GM19043 (cell line): ENCODE results near the gene PHF21A.
A peak's percentile ranks its signal among the peaks of the same experiment; 100 is the strongest.

ENCODE experiments used
- ATAC-seq: cut with Tn5 transposase; IDR thresholded peaks from one replicate; pipeline ENCODE4 v1.9.1; 2021; ENCODE audit warnings: low read depth; ENCODE audit not compliant: unreplicated experiment

Gene PHF21A

DNA sequence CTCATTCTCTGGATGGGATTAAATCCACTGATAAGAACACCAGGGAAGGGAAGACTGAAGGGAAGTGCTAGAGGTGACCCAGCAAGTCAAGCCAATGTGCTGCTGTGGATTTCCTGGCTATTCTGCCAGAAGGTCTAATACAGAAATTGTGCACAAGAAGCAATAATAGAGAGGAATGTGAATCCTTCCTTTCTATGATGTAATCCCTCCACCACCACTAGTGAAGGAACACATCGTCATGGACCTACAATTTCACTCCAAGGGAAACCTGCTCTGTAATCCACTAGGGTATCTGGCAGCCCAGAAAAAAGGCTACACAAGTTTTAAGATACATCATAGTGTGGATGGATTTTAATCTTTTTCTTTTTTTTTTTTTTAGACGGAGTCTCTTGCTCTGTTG is 181.4 kb downstream of the PHF21A start:
- no peak for ATAC-seq

GRCh38 chr11:45937916-45938315 is 183.3 kb downstream of the PHF21A start:
- ATAC-seq = no peak

DNA sequence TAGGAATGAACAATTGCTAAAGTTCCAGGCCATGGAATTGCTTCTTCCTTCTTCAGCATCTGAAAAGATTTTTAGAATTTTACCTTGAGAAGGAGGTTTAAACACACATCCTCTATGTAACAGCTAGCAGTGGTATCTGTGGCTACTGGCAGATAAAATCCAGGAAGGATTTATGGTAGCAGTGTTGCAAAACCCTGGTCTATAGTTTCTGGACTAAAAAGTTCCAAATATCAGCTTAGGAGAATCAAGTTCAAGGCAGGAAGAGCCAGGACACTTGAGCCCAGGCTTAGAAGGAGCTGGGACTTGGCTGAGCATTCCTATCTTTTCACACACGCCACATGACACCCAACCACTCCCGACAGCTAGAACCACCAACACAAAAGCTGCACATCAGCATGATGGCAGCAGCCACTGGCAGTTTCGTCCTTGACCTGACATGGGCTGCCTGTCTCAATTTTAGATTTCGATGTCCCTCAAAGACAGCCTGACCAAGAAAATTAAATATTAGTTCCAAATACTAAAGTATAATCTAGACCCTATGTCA is 184.7 kb downstream of the PHF21A start:
- no peak for ATAC-seq

DNA sequence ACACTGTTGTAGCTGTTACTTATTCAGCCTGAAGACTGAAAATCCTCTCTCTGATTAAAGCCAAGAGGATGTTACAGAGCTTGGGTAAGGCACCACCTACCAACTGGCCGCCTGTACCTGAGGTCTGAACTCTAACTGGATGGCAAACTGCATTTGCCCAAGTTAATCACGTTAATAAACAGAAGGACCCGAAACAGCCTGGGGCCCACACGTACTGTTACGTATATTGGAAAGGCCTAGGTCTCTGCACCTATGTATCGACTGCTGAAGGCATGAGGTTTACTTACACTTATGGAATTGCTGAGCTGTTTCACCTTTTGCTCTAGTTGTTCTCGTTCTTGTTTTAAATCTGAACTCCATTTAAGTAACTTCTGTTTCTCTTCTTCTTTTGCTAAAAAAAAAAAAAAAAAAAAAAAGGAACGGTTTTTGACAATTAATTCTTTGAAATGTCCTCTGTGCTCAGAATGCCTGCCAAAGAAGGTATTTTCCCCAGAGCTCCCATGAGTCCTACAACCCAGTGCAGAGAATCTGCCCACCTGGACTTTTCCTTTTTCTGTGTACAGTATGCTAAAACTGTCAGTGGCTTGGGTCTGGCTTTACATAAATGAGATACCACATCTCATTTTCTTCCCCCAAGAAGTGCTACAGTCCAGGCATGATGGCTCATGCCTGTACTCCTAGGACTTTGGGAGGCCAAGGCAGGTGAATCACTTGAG is 185.7 kb downstream of the PHF21A start:
- no peak for ATAC-seq

DNA sequence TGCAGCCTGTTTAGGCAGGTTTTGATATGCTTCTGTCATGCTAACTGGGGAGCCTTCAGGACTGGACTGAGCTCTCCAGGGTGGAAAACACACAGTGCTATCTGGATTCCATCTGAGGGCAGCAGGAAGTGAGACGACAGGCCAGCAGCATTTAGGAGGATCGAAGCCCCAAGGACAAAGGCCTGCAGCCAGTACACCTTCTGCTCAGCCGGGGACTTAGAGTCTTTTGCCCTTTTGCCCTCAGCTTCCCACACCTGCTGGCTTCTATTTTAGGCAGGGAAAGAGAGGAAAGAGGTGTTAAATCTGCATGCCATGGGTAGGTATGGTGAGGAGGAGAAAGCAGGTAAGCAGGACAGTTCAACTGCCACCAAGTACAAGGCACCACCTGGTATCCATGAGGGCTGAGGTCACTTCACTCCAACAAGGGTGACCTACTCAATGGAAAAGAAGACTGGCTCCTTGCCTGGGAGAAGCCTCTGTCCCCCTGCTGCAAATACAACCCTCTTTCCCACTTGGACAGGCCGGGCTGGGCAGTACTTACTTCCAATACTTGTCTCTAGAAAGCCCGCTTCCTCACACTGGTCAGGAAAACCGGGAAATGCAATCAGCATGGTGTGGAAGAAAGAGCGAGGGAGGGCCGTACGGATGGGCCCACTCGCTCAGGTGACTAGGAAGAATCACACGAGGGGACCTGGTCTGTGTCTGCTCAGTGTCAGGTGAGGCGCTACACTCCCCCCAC is 186.5 kb downstream of the PHF21A start:
- no peak for ATAC-seq

DNA sequence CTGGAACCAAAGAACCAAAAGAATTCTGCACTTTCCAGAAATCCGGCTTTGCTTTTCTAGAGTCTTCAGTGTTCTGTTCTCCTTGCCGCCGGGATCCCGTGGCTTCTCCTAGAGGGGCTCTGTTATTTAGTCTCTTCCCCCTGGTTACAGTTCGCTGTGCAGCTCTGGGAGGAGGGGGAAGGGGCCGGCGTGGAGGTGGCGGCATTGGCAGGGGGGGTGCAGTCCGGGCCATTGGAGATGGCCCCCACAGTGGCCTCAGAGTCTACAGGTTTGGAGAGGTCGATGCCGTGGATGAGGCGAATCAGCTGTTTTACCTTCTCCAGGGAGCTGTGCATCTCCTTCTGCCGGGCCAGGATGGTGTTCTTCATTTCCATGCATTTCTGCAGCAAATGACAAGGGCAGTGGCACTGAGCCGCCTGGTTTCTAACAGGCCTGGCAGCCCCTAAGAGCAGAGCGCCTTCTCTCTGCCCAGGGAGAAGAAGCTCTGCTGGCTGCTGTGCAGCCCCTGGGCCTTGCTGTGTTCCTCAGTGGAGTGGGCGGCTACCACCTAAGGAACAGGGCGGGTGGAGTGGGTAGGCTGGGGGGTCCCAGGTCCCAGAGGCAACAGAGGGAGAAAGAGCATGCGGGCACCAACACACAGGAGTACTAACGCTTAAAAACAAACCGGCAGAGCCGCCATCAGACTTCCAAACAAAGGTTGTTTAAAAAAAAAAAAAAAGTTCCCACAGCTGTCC is 187.2 kb downstream of the PHF21A start:
- no peak for ATAC-seq

- ATAC-seq = peak; percentile 28
Measured at GRCh38 chr11:45933131-45933831, 188.0 kb downstream of the PHF21A start.

GRCh38 chr11:45932217-45932616 is 189.0 kb downstream of the PHF21A start:
- no peak for ATAC-seq

GRCh38 chr11:45931739-45932138 is 189.5 kb downstream of the PHF21A start:
- ATAC-seq = no peak

DNA sequence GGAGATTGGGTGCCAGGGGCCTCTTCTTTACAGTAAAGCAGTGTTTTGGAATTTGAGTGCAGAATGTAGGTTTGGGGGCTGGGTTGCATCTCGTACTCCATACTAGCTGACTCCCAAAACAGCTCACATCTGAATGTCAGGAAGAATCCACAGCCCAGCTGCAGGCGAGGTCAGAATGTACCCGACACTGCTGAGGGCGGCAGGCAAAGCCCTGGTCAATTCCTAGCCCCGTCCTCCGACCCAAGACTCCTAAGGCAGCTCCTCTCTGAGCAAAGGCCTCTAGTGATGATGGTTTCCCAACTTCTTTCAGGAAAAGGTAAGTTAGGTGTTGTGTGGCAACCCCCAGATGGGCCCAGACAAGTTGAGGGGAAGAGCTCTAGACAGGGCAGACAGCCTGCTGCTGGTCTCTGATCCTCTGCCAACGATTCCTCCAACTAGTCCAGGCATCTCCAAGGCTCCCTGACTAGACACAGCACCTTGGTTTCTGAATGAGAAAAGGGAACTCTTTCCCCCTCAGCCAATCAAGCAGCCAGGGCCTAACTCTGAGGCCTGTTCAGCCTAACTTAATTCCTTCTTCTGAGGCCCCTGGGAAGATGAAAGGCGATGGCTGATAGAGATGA is 190.2 kb downstream of the PHF21A start:
- ATAC-seq = no peak

GRCh38 chr11:45930031-45930794 is 191.0 kb downstream of the PHF21A start:
- peak; percentile 93 for ATAC-seq

DNA sequence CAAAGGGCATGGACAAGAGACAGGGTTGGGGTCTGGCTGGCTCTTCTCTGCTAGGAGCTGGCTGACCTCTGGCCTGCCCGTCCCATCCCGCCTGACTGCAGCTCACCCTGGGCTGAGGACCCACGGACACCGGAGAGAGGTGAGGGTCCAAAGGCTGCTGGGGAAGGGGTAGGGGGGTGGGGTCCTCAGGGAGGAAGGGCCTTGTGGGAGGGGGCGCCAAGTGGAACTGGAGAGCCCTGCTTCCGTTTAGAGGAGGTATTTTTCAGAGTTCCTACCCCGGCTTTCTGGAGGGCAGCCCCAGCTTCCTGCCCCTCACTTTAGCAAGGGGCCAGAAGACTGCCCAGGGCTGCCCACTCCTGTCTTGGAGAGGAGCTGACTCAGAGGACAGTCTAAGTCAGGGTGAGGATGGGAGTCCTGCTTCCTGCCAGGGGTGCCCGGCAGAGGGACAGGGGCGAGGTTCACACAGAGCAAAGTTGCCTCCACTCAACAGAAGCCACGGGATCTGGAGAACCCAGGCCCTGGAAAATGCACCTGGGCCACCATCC is 191.7 kb downstream of the PHF21A start:
- ATAC-seq = peak; percentile 6

GRCh38 chr11:45928535-45929215 is 192.6 kb downstream of the PHF21A start:
- ATAC-seq = no peak

DNA sequence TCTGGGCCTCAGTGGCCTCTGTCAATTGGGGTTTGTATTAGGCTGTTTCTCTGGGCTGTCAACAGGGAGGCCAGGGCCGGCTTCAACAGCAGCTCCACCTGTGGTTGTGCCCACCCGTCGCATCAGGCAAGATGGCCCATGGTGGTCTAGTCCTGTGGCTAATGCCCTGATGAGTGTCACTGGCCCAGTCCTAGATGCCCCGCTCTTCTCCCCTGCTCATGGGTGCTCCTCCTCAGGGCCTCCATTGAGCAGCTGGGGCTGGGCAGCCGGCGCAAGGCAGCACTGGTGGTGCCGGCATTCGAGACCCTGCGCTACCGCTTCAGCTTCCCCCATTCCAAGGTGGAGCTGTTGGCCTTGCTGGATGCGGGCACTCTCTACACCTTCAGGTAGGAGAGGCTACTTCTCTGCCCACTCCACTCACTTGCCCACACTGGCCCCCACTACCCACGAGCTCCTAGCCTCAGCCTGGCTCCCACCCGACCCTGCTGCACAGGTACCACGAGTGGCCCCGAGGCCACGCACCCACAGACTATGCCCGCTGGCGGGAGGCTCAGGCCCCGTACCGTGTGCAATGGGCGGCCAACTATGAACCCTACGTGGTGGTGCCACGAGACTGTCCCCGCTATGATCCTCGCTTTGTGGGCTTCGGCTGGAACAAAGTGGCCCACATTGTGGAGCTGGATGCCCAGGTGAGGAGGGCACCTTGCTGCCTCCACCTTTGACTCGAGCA is 193.4 kb downstream of the PHF21A start:
- ATAC-seq = no peak

DNA sequence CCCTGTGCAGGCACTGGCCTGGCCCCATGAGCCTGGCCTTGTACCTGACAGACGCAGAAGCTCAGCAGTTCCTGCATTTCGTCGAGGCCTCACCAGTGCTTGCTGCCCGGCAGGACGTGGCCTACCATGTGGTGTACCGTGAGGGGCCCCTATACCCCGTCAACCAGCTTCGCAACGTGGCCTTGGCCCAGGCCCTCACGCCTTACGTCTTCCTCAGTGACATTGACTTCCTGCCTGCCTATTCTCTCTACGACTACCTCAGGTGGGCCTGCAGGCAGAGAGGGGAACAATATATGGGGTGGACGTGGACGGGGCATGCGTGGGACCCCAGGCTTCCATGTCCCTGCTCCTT is 193.9 kb downstream of the PHF21A start:
- ATAC-seq = no peak

DNA sequence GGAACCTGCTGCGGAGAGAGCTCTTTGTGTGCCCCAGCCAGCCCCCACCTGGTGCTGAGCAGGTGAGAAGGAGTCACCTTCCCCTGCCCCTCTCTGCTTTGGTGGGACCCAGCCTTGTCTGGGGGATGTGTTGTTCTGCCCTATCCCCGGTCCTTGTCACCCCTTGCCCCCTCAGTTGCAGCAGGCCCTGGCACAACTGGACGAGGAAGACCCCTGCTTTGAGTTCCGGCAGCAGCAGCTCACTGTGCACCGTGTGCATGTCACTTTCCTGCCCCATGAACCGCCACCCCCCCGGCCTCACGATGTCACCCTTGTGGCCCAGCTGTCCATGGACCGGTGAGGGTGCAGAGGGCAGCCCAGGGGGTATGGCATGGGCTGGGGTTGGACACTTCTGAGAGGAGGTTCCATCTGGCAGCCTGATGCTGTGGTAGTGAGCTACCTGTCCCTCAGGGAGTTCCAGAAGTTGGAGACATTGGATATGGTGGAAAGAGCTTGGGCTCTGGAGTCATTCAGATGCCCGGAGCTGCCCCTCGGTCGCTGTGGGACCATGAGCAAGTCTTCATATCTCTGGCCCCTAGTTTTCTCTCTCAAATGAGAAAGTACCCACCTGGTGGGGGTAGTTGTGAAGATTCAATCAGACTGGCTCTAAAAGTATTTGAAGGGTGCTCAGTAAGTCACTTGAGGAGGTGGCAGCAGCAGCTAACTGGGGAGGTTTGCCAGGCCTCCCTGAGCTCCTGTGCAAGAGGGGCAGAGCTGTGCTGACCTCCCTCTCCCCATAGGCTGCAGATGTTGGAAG is 194.5 kb downstream of the PHF21A start:
- ATAC-seq = no peak

DNA sequence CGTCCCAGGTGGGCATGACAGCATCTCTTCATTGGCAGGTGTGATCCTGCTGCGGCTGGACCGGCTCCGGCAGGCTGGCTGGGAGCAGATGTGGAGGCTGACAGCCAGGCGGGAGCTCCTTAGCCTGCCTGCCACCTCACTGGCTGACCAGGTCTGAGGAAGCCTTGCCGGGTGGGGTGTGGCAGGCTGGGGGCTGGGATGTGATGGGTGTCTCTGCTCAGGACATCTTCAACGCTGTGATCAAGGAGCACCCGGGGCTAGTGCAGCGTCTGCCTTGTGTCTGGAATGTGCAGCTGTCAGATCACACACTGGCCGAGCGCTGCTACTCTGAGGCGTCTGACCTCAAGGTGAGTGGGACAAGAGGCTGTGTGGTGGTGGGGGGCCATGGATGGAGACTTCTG is 195.3 kb downstream of the PHF21A start:
- ATAC-seq = no peak
